22Rv1 (cell line): ENCODE measurements around the gene ARVCF.

Experiments used
- H3K27ac ChIP-seq: fragments of 450-650 bp; 2 replicates; pipeline ENCODE4 v1.5.1; 2017
- ZFX ChIP-seq: fragments of 450-650 bp; IDR thresholded peaks from 2 replicates; pipeline ENCODE4 v1.6.1; 2017; ENCODE audit warnings: antibody characterized with exemption, borderline replicate concordance
- TF ChIP-seq, protein P1 (sequence below): fragments of 450-650 bp; IDR thresholded peaks from 2 replicates; pipeline ENCODE4 v1.5.1; 2017; ENCODE audit warnings: mild to moderate bottlenecking

Gene ARVCF

GRCh38 chr22:19965771-19966709 lies 50.6 kb downstream of the ARVCF start:
- TF ChIP-seq, protein P1, sequence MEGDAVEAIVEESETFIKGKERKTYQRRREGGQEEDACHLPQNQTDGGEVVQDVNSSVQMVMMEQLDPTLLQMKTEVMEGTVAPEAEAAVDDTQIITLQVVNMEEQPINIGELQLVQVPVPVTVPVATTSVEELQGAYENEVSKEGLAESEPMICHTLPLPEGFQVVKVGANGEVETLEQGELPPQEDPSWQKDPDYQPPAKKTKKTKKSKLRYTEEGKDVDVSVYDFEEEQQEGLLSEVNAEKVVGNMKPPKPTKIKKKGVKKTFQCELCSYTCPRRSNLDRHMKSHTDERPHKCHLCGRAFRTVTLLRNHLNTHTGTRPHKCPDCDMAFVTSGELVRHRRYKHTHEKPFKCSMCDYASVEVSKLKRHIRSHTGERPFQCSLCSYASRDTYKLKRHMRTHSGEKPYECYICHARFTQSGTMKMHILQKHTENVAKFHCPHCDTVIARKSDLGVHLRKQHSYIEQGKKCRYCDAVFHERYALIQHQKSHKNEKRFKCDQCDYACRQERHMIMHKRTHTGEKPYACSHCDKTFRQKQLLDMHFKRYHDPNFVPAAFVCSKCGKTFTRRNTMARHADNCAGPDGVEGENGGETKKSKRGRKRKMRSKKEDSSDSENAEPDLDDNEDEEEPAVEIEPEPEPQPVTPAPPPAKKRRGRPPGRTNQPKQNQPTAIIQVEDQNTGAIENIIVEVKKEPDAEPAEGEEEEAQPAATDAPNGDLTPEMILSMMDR: peak; percentile 31
- TF ChIP-seq ZFX: no peak
- H3K27ac ChIP-seq: peak overlapping the region; percentile 100

- TF ChIP-seq, protein P1: no peak
- no peak for TF ChIP-seq ZFX
- H3K27ac ChIP-seq: peak overlapping the region; percentile 100
These were observed 51.8 kb downstream of the ARVCF start for GRCh38 chr22:19964701-19965386.

DNA sequence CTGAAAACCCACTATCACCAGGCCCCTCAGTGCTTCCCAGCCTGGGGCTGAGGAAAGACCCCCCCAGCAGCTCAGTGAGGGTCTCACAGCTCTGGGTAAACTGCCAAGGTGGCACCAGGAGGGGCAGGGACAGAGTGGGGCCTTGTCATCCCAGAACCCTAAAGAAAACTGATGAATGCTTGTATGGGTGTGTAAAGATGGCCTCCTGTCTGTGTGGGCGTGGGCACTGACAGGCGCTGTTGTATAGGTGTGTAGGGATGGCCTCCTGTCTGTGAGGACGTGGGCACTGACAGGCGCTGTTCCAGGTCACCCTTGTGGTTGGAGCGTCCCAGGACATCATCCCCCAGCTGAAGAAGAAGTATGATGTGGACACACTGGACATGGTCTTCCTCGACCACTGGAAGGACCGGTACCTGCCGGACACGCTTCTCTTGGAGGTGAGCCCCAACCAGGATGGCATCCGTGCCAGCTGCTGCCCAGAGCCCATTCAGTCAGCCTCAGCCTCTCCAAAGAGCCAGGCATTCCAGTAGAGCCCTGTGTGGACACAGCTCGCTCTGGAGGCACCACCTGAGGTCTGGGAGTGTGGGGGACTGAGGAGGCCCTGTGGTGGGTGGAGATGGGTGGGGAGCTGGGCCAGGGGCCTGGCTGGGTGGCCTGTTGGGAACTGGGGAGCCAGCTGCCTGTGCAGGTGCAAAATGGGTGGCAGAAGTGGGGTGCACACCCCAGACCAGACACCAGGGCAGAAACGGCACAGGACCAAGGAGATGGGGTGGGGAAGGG lies 52.6 kb downstream of the ARVCF start:
- peak overlapping the region; percentile 100 for H3K27ac ChIP-seq
- TF ChIP-seq, protein P1: no peak
- TF ChIP-seq ZFX: no peak

DNA sequence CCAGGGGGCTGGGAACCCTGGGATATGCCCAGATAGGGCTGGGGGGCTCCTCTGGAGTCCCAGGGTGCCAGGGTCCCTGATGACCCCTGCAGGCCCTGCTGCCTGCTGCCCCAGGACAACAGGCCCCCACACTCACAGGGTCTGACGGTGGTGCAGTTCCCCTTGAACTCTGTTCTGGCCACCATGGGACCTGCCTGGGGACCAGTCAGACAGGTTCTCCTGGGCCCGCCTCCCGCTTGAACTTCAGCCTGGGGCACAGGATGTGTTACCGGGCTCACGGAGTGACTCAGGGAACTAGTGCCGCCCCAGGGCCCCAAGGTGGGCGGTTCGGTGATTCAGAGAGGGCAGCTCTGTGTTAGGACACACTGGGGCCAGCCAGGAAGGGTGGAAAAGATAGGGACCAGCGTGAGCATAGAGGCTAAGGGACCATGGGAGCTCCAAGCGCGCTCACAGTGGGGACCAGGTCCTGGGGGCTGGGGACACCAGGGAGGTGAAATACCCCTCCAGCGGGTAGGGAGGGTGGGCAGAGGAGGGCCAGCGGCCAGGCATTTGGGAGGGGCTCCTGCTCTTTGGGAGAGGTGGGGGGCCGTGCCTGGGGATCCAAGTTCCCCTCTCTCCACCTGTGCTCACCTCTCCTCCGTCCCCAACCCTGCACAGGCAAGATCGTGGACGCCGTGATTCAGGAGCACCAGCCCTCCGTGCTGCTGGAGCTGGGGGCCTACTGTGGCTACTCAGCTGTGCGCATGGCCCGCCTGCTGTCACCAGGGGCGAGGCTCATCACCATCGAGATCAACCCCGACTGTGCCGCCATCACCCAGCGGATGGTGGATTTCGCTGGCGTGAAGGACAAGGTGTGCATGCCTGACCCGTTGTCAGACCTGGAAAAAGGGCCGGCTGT lies 53.5 kb downstream of the ARVCF start:
- H3K27ac ChIP-seq: peak overlapping the region; percentile 100
- TF ChIP-seq, protein P1: no peak
- TF ChIP-seq ZFX: no peak

DNA sequence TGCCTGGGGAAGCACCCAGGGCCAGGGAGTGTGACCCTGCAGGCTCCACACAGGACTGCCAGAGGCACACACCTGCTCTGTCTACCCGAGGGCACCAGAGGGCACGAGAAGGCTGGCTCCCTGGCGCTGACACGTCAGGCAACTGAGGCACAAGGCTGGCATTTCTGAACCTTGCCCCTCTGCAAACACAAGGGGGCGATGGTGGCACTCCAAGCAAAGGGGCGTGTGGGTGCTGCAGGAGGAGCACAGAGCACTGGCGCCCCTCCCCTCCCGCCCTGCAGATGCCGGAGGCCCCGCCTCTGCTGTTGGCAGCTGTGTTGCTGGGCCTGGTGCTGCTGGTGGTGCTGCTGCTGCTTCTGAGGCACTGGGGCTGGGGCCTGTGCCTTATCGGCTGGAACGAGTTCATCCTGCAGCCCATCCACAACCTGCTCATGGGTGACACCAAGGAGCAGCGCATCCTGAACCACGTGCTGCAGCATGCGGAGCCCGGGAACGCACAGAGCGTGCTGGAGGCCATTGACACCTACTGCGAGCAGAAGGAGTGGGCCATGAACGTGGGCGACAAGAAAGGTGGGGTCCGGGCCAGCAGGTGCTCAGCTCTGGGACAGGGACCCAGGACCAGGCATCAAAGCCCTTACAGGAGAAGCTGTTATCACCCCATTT lies 54.2 kb downstream of the ARVCF start:
- TF ChIP-seq, protein P1: peak; percentile 89
- TF ChIP-seq ZFX: no peak
- H3K27ac ChIP-seq: peak overlapping the region; percentile 100

DNA sequence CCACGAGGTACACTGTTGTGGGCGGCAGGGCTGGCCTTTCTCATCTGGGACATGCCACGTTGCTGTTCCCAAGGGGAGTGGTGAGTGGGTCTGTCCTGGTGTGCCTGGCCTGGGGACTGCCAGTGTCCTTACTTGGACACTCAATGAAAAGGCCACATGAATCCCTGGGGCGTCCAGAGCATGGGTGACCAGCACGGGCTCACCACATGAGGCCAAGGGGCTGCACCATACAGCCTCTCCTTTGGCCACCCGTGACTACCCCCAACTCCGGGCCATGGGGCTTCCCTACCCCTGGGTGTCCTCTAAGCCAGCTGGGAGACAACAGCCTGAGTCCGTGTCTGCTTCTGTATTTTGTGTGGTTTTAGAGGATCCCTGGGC lies 54.8 kb downstream of the ARVCF start:
- H3K27ac ChIP-seq: peak overlapping the region; percentile 100
- TF ChIP-seq ZFX: no peak
- TF ChIP-seq, protein P1: no peak
